HepG2 (cell line): Measurements from ENCODE around the gene FGF18.

Source experiments
- CTCF ChIP-seq: sonication (generic); formaldehyde crosslinking; IDR thresholded peaks from 2 replicates; pipeline ENCODE4 v1.5.0; 2020; ENCODE audit warnings: mild to moderate bottlenecking, missing genetic modification reagents, moderate library complexity
- SETDB1 ChIP-seq: sonication (generic); formaldehyde crosslinking; IDR thresholded peaks from 2 replicates; pipeline ENCODE4 v1.5.1; 2020; ENCODE audit warnings: missing genetic modification reagents, mild to moderate bottlenecking, borderline replicate concordance
- TF ChIP-seq, protein P1 (sequence below): sonication (generic); formaldehyde crosslinking; IDR thresholded peaks from 2 replicates; pipeline ENCODE4 v1.8.0; 2022; ENCODE audit warnings: missing genetic modification reagents, mild to moderate bottlenecking, borderline replicate concordance

- no peak for TF ChIP-seq CTCF
- TF ChIP-seq, protein P1, sequence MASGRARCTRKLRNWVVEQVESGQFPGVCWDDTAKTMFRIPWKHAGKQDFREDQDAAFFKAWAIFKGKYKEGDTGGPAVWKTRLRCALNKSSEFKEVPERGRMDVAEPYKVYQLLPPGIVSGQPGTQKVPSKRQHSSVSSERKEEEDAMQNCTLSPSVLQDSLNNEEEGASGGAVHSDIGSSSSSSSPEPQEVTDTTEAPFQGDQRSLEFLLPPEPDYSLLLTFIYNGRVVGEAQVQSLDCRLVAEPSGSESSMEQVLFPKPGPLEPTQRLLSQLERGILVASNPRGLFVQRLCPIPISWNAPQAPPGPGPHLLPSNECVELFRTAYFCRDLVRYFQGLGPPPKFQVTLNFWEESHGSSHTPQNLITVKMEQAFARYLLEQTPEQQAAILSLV, result no peak
- no peak for TF ChIP-seq SETDB1 (CRISPR knock-in tag)
Measured at GRCh38 chr5:171422495-171422894, 3.0 kb downstream of the FGF18 start.
